ENCODE measurements around the gene WFDC1.

The WFDC1 gene

GRCh38 chr16:84281074-84281473, 13.6 kb upstream of the WFDC1 start:
- Histone ChIP-seq H3K27me3 (ENCODE audit: insufficient read depth, insufficient read length) (no peaks in the 10 kb centered on the region), H3K4me1 (ENCODE audit: insufficient read depth, insufficient read length) (peaks cover 10% of the 10 kb centered on the region), H3K9me3 (ENCODE audit: insufficient read depth, low read length) (no peaks in the 10 kb centered on the region), H3K9ac (ENCODE audit: insufficient read length, low read depth) (no peak overlapping the region), H3K4me3 (ENCODE audit: insufficient read length, low read depth) (no peak overlapping the region), H3K36me3 (ENCODE audit: insufficient read depth, insufficient read length, low read length) (no peaks in the 10 kb centered on the region)
- TF ChIP-seq ZNF274 (IDR thresholded peaks at IDR 0.05; ENCODE audit: low read depth, low read length) = no peak
- TF ChIP-seq SUZ12 (IDR thresholded peaks at IDR 0.05; ENCODE audit: extremely low read depth, insufficient read depth, insufficient read length) = no peak
- no peak for TF ChIP-seq YY1 (IDR thresholded peaks at IDR 0.05; ENCODE audit: insufficient read depth, insufficient read length)
- no peak for DNase-seq (ENCODE audit: low read depth, low spot score)

GRCh38 chr16:84282533-84282932, 12.1 kb upstream of the WFDC1 start:
- no peak for TF ChIP-seq SUZ12 (IDR thresholded peaks at IDR 0.05; ENCODE audit: extremely low read depth, insufficient read depth, insufficient read length)
- TF ChIP-seq ZNF274 (IDR thresholded peaks at IDR 0.05; ENCODE audit: low read depth, low read length) = no peak
- TF ChIP-seq YY1 (IDR thresholded peaks at IDR 0.05; ENCODE audit: insufficient read depth, insufficient read length) = no peak
- Histone ChIP-seq H3K36me3 (ENCODE audit: insufficient read depth, insufficient read length, low read length) (no peaks in the 10 kb centered on the region), H3K4me3 (ENCODE audit: insufficient read length, low read depth) (no peak overlapping the region), H3K9ac (ENCODE audit: insufficient read length, low read depth) (no peak overlapping the region), H3K9me3 (ENCODE audit: insufficient read depth, low read length) (no peaks in the 10 kb centered on the region), H3K4me1 (ENCODE audit: insufficient read depth, insufficient read length) (peaks cover 10% of the 10 kb centered on the region), H3K27me3 (ENCODE audit: insufficient read depth, insufficient read length) (no peaks in the 10 kb centered on the region)
- no peak for DNase-seq (ENCODE audit: low read depth, low spot score)

- no peaks in the 10 kb centered on the region for H3K9me3 ChIP-seq (ENCODE audit: insufficient read depth, low read length)
- TF ChIP-seq ZNF274 (IDR thresholded peaks at IDR 0.05; ENCODE audit: low read depth, low read length) (no peak), SUZ12 (IDR thresholded peaks at IDR 0.05; ENCODE audit: extremely low read depth, insufficient read depth, insufficient read length) (no peak), YY1 (IDR thresholded peaks at IDR 0.05; ENCODE audit: insufficient read depth, insufficient read length) (no peak)
- no peak overlapping the region for H3K4me3 ChIP-seq (ENCODE audit: insufficient read length, low read depth)
- H3K27me3 ChIP-seq (ENCODE audit: insufficient read depth, insufficient read length) = no peaks in the 10 kb centered on the region
- no peak for DNase-seq (ENCODE audit: low read depth, low spot score)
- H3K36me3 ChIP-seq (ENCODE audit: insufficient read depth, insufficient read length, low read length) = no peaks in the 10 kb centered on the region
- peak overlapping the region; percentile 21 for H3K9ac ChIP-seq (ENCODE audit: insufficient read length, low read depth)
- peaks cover 9% of the 10 kb centered on the region for H3K4me1 ChIP-seq (ENCODE audit: insufficient read depth, insufficient read length)
These were observed 11.1 kb upstream of the WFDC1 start for GRCh38 chr16:84283314-84284153.

GRCh38 chr16:84284154-84284722, 10.4 kb upstream of the WFDC1 start:
- no peaks in the 10 kb centered on the region for H3K36me3 ChIP-seq (ENCODE audit: insufficient read depth, insufficient read length, low read length)
- peak; percentile 27 for DNase-seq (ENCODE audit: low read depth, low spot score)
- no peak overlapping the region for H3K4me3 ChIP-seq (ENCODE audit: insufficient read length, low read depth)
- H3K9me3 ChIP-seq (ENCODE audit: insufficient read depth, low read length) = no peaks in the 10 kb centered on the region
- no peaks in the 10 kb centered on the region for H3K27me3 ChIP-seq (ENCODE audit: insufficient read depth, insufficient read length)
- TF ChIP-seq YY1 (IDR thresholded peaks at IDR 0.05; ENCODE audit: insufficient read depth, insufficient read length) = no peak
- TF ChIP-seq ZNF274 (IDR thresholded peaks at IDR 0.05; ENCODE audit: low read depth, low read length) = no peak
- no peak for TF ChIP-seq SUZ12 (IDR thresholded peaks at IDR 0.05; ENCODE audit: extremely low read depth, insufficient read depth, insufficient read length)
- H3K4me1 ChIP-seq (ENCODE audit: insufficient read depth, insufficient read length) = peaks cover 4% of the 10 kb centered on the region
- peak overlapping the region; percentile 21 for H3K9ac ChIP-seq (ENCODE audit: insufficient read length, low read depth)

GRCh38 chr16:84286578-84287240, 8.0 kb upstream of the WFDC1 start:
- H3K4me1 ChIP-seq (ENCODE audit: insufficient read depth, insufficient read length) = peaks cover 4% of the 10 kb centered on the region
- H3K36me3 ChIP-seq (ENCODE audit: insufficient read depth, insufficient read length, low read length) = no peaks in the 10 kb centered on the region
- no peaks in the 10 kb centered on the region for H3K27me3 ChIP-seq (ENCODE audit: insufficient read depth, insufficient read length)
- no peak overlapping the region for H3K9ac ChIP-seq (ENCODE audit: insufficient read length, low read depth)
- DNase-seq (ENCODE audit: low read depth, low spot score) = no peak
- no peaks in the 10 kb centered on the region for H3K9me3 ChIP-seq (ENCODE audit: insufficient read depth, low read length)
- no peak overlapping the region for H3K4me3 ChIP-seq (ENCODE audit: insufficient read length, low read depth)
- TF ChIP-seq ZNF274 (IDR thresholded peaks at IDR 0.05; ENCODE audit: low read depth, low read length) (no peak), SUZ12 (IDR thresholded peaks at IDR 0.05; ENCODE audit: extremely low read depth, insufficient read depth, insufficient read length) (no peak), YY1 (IDR thresholded peaks at IDR 0.05; ENCODE audit: insufficient read depth, insufficient read length) (no peak)

- no peak for DNase-seq (ENCODE audit: low read depth, low spot score)
- TF ChIP-seq SUZ12 (IDR thresholded peaks at IDR 0.05; ENCODE audit: extremely low read depth, insufficient read depth, insufficient read length) (no peak), ZNF274 (IDR thresholded peaks at IDR 0.05; ENCODE audit: low read depth, low read length) (no peak), YY1 (IDR thresholded peaks at IDR 0.05; ENCODE audit: insufficient read depth, insufficient read length) (no peak)
- Histone ChIP-seq H3K4me3 (ENCODE audit: insufficient read length, low read depth) (no peak overlapping the region), H3K9ac (ENCODE audit: insufficient read length, low read depth) (no peak overlapping the region), H3K9me3 (ENCODE audit: insufficient read depth, low read length) (no peaks in the 10 kb centered on the region), H3K36me3 (ENCODE audit: insufficient read depth, insufficient read length, low read length) (no peaks in the 10 kb centered on the region), H3K4me1 (ENCODE audit: insufficient read depth, insufficient read length) (peaks cover 7% of the 10 kb centered on the region), H3K27me3 (ENCODE audit: insufficient read depth, insufficient read length) (no peaks in the 10 kb centered on the region)
These were observed 5.8 kb upstream of the WFDC1 start for GRCh38 chr16:84288902-84289301.

GRCh38 chr16:84291226-84291625, 3.5 kb upstream of the WFDC1 start:
- Histone ChIP-seq H3K9me3 (ENCODE audit: insufficient read depth, low read length) (no peaks in the 10 kb centered on the region), H3K36me3 (ENCODE audit: insufficient read depth, insufficient read length, low read length) (no peaks in the 10 kb centered on the region), H3K27me3 (ENCODE audit: insufficient read depth, insufficient read length) (peaks cover 10% of the 10 kb centered on the region), H3K9ac (ENCODE audit: insufficient read length, low read depth) (no peak overlapping the region), H3K4me3 (ENCODE audit: insufficient read length, low read depth) (no peak overlapping the region), H3K4me1 (ENCODE audit: insufficient read depth, insufficient read length) (peaks cover 19% of the 10 kb centered on the region)
- no peak for DNase-seq (ENCODE audit: low read depth, low spot score)
- TF ChIP-seq ZNF274 (IDR thresholded peaks at IDR 0.05; ENCODE audit: low read depth, low read length) (no peak), YY1 (IDR thresholded peaks at IDR 0.05; ENCODE audit: insufficient read depth, insufficient read length) (no peak), SUZ12 (IDR thresholded peaks at IDR 0.05; ENCODE audit: extremely low read depth, insufficient read depth, insufficient read length) (no peak)

Measured in NT2/D1 (cell line).